ENCODE data around the gene C2orf74. TPM values are rescaled to one million over a fixed set of nuclear protein-coding genes. Genes with fewer than 3 reads are reported as not detected.
"Not testable (repeated sequence)": the region's sequence is repeated elsewhere in the genome, so short reads cannot be mapped to it uniquely, and the experiment has no call there.

The C2orf74 gene
- total and polyA plus RNA-seq, 12 donors: 6.3 to 74.8 (median 31.3) TPM

DNA sequence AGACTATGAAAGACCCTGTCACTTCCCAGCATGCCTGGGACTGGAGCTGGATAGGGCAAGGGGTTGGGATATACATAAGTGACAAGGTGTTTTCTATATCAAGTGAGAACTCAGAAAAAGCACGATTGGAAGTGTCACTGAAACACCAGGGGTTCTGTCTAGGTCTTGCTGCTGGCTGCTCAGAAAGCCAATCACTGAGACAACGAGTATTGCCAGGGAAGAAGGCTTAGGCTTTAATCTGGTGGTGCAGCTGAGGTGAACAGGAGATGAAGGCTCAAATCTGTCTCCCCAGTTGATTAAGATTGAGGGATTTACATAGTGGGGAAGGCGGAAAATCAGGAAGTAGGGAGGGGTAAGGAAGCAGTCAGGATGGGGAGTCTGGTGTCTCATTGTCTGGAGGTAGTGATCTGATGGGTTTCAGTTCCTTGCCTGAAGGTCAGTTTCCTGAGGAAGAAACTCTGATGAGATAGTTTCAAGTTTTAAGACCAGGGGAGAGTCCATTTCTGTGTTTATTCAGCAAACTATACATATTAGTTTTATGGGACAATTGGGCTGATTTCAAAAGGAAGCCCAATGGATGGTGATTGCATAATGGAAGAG, 3.5 kb upstream of the C2orf74 start:
- Histone ChIP-seq H3K27ac (no peak overlapping the region), H3K27me3 (no peaks in the 10 kb centered on the region), H3K36me3 (replicated peaks in 1 of 2) (peaks cover 0 to 1% of the 10 kb centered on the region in 2 donors), H3K9me3 (replicated peaks in 1 of 3) (no peaks in the 10 kb centered on the region), H3K4me3 (no peak overlapping the region), H3K4me1 (replicated peaks in 1 of 2) (no peaks in the 10 kb centered on the region)
- peak in 1 of 7 donors; percentile 21 for DNase-seq
- intact Hi-C loops (cut with DNase I): no loop called here
- 68 to 80% (median 70%) methylated on average over 3 of the region's 3 CpGs for WGBS, 4 donors
- TF ChIP-seq POLR2A (IDR thresholded peaks at IDR 0.05) (no peak), CTCF (IDR thresholded peaks at IDR 0.05) (no peak)

DNA sequence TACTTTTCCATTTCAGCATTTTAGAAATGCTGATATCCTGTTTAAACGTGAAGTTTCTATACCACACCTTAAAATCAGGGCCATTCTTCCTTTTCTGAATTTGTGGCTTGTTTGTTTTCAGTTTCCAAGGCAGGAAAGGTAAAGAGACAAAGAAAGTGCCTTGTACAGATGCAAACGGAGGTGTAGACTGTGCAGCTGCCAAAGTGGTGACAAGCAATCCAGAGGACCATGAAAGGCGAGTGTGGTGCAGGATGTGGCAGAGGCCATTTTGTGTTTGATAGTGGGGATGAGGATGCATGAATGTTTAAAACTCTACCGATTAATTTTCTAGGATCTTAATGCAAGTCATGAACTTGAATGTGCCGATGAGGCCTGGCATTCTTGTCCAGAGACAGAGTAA, 733 bp downstream of the C2orf74 start:
- intact Hi-C loops (cut with DNase I): no loop called here
- no peak overlapping the region for H3K4me3 ChIP-seq
- TF ChIP-seq CTCF (IDR thresholded peaks at IDR 0.05) (no peak), POLR2A (IDR thresholded peaks at IDR 0.05) (no peak)
- no peaks in the 10 kb centered on the region for H3K9me3 ChIP-seq (replicated peaks in 1 of 3)
- peak in 1 of 7 donors; percentile 1 for DNase-seq
- H3K27me3 ChIP-seq: no peaks in the 10 kb centered on the region
- H3K36me3 ChIP-seq (replicated peaks in 1 of 2): peaks cover 0 to 34% of the 10 kb centered on the region in 2 donors
- H3K27ac ChIP-seq: no peak overlapping the region
- H3K4me1 ChIP-seq (replicated peaks in 1 of 2): no peaks in the 10 kb centered on the region
- 87 to 93% (median 89%) methylated on average over 5 of the region's 5 CpGs for WGBS, 4 donors

DNA sequence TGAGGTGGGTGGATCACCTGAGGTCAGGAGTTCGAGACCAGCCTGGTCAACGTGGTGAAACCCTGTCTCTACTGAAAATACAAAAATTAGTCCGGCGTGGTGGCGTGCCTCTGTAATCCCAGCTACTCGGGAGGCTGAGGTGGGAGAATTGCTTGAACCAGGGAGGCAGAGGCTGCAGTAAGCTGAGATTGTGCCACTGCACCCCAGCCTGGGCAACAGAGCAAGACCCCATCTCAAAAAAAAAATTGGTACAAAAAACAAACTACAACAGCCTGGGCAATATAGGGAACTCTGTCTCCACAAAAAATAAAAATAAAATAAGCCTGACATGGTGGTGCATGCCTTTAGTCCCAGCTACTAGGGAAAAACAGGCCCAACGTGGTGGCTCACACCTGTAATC, 3.1 kb downstream of the C2orf74 start:
- intact Hi-C loops (cut with DNase I); H3K4me1 ChIP-seq (replicated peaks in 1 of 2); H3K9me3 ChIP-seq (replicated peaks in 1 of 3); H3K4me3 ChIP-seq; H3K27me3 ChIP-seq; H3K27ac ChIP-seq: not testable (repeated sequence)
- peak in 1 of 7 donors; percentile 25 for DNase-seq
- H3K36me3 ChIP-seq (replicated peaks in 1 of 2): peaks cover 0 to 34% of the 10 kb centered on the region in 2 donors
- 88 to 95% (median 92%) methylated on average over 6 to 7 of the region's 7 CpGs for WGBS, 4 donors

- Histone ChIP-seq H3K9me3 (replicated peaks in 1 of 3) (no peaks in the 10 kb centered on the region), H3K27me3 (no peaks in the 10 kb centered on the region), H3K36me3 (replicated peaks in 1 of 2) (peaks cover 0 to 34% of the 10 kb centered on the region in 2 donors), H3K4me3 (no peak overlapping the region), H3K4me1 (replicated peaks in 1 of 2) (no peaks in the 10 kb centered on the region), H3K27ac (no peak overlapping the region)
- 91 to 98% (median 95%) methylated on average over 3 of the region's 3 CpGs for WGBS, 4 donors
- intact Hi-C loops (cut with DNase I): no loop called here
- no peak for TF ChIP-seq POLR2A (IDR thresholded peaks at IDR 0.05)
- TF ChIP-seq CTCF (IDR thresholded peaks at IDR 0.05): no peak
- peak in 1 of 7 donors; percentile 13 for DNase-seq
These were observed 4.0 kb downstream of the C2orf74 start for GRCh38 chr2:61165946-61166345.

- 95 to 99% (median 96%) methylated on average over 10 of the region's 10 CpGs for WGBS, 4 donors
- H3K4me3 ChIP-seq: no peak overlapping the region
- no peak for DNase-seq
- no peaks in the 10 kb centered on the region for H3K4me1 ChIP-seq (replicated peaks in 1 of 2)
- intact Hi-C loops (cut with DNase I): no loop called here
- no peak overlapping the region for H3K27ac ChIP-seq
- no peaks in the 10 kb centered on the region for H3K9me3 ChIP-seq (replicated peaks in 1 of 3)
- H3K27me3 ChIP-seq: no peaks in the 10 kb centered on the region
- TF ChIP-seq POLR2A (IDR thresholded peaks at IDR 0.05) (no peak), CTCF (IDR thresholded peaks at IDR 0.05) (no peak)
- H3K36me3 ChIP-seq (replicated peaks in 1 of 2): peaks cover 0 to 34% of the 10 kb centered on the region in 2 donors
These were observed 5.6 kb downstream of the C2orf74 start for GRCh38 chr2:61167579-61167978.
